ENCODE results near the gene LDLRAD4. TPM values are rescaled to one million over a fixed set of nuclear protein-coding genes. Genes with fewer than 3 reads are reported as not detected.
A peak's percentile ranks its signal among the peaks of the same experiment; 100 is the strongest.

The LDLRAD4 gene
- polyA plus RNA-seq, 1 of the 3 experiments (the other 2 are of a cell fraction), result 0.16 TPM

DNA sequence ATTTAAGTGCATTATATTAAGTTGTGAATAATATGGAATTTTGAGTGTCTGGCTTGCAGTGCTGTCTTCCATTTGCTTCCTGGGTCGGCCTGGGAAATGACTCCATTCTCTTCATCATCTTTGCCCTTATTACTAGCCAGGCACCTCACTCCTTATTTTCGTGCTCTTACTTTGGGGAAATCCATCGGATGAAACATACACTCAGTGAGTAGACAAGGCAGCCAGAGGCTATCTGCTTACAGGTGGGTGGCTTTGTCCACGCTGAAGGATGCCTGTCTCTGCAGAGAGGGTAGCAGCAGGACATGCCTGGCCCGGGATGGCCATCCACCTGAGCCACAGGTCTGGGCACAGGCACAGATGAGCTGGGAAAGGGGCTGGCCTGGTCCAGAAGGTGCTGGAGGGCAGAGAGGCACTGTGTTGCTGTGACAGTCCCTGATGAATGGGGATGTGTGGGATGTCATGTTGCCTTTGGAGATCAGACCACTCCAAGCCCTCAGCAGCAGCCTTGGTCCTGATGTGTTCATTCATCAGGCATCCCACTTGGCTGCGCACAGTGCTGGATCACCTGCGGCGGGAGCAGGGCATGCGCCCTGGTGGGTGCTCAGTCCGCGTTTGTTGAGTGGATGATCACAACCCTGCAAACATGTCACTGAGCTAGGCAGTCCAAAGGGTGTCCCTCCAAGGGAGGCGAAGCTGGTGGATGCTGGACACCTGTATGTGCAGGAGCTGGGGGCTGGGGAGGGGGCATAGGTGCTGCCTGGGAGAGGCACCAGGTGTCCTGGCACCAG lies 236.0 kb downstream of the LDLRAD4 start:
- no peaks in the 10 kb centered on the region for H3K36me3 ChIP-seq (replicated peaks in 1 of 2; ENCODE audit: control insufficient read depth in 1 of 2, insufficient read depth in 2 of 2, low read length in 1 of 2)
- no peaks in the 10 kb centered on the region for H3K9me3 ChIP-seq

DNA sequence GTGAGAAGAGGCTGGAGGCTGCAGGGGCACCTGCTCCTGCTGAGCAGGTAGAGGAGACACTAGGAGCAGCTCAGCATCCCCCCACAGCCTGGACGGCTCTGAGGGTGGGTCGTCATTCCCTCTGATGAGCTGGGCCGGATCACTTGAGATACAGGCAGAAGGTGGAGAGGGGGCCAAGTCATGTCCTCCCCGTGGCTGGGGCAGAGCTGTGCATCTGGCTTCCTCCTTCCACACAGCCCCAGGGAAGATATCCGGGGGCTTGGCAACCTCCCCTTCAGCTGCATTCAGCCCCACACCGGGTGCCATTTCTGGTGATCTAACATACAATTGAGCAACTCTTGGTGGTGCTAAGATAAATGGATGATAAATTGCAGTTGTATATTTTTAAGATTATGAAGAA lies 236.9 kb downstream of the LDLRAD4 start:
- H3K9me3 ChIP-seq, result no peaks in the 10 kb centered on the region
- no peaks in the 10 kb centered on the region for H4K20me1 ChIP-seq (ENCODE audit: insufficient read depth)
- no peaks in the 10 kb centered on the region for H3K27me3 ChIP-seq (ENCODE audit: insufficient read depth)
- no peaks in the 10 kb centered on the region for H3K79me2 ChIP-seq (ENCODE audit: insufficient read depth)
- H2AFZ ChIP-seq (ENCODE audit: low read depth), result no peak overlapping the region
- no peak overlapping the region for H3K27ac ChIP-seq (ENCODE audit: low read depth in 2 of 2, low read length in 1 of 2)
- peaks cover 11 to 44% of the 10 kb centered on the region in 2 experiments; a peak in 3 of 4 replicates for H3K4me1 ChIP-seq (ENCODE audit: control insufficient read depth in 1 of 2, insufficient read depth in 2 of 2, low read depth in 1 of 2, low read length in 1 of 2)
- no peak overlapping the region for H3K9ac ChIP-seq
- DNase-seq, result peak; percentile 41
- no peak overlapping the region for H3K4me2 ChIP-seq
- WGBS (ENCODE audit: low lambda C conversion rate), result 42% methylated on average over 2 of the region's 6 CpGs
- no peak overlapping the region for H3K4me3 ChIP-seq (ENCODE audit: low read depth in 2 of 2, low read length in 1 of 2)
- ChIA-PET CTCF (no interaction called here), POLR2A (no interaction called here)
- no peaks in the 10 kb centered on the region for H3K36me3 ChIP-seq (replicated peaks in 1 of 2; ENCODE audit: control insufficient read depth in 1 of 2, insufficient read depth in 2 of 2, low read length in 1 of 2)
- no peaks in the 10 kb centered on the region for H3F3A ChIP-seq (replicated peaks; ENCODE audit: insufficient read depth)
- H3K9me2 ChIP-seq, result no peaks in the 10 kb centered on the region
- no peak for TF ChIP-seq FOSL2 (IDR thresholded peaks at IDR 0.05; ENCODE audit: borderline replicate concordance, low read depth)
- no peak for TF ChIP-seq EZH2phosphoT487 (IDR thresholded peaks at IDR 0.05; ENCODE audit: borderline replicate concordance, low read depth)
- TF ChIP-seq POLR2AphosphoS5 (IDR thresholded peaks at IDR 0.05; ENCODE audit: low read depth, low read length), result no peak
- TF ChIP-seq ELF1 (IDR thresholded peaks at IDR 0.05), result no peak
- no peak for TF ChIP-seq RFX5 (IDR thresholded peaks at IDR 0.05; ENCODE audit: low read length)
- TF ChIP-seq CTCF (IDR thresholded peaks at IDR 0.05), result no peak
- TF ChIP-seq GABPA (IDR thresholded peaks at IDR 0.05; ENCODE audit: low read depth), result no peak
- TF ChIP-seq TCF12 (IDR thresholded peaks at IDR 0.05), result no peak
- TF ChIP-seq, protein P1, sequence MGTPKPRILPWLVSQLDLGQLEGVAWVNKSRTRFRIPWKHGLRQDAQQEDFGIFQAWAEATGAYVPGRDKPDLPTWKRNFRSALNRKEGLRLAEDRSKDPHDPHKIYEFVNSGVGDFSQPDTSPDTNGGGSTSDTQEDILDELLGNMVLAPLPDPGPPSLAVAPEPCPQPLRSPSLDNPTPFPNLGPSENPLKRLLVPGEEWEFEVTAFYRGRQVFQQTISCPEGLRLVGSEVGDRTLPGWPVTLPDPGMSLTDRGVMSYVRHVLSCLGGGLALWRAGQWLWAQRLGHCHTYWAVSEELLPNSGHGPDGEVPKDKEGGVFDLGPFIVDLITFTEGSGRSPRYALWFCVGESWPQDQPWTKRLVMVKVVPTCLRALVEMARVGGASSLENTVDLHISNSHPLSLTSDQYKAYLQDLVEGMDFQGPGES (IDR thresholded peaks at IDR 0.05; ENCODE audit: low read depth, low read length), result no peak

More for the DNA sequence above, 236.0 kb downstream of the LDLRAD4 start:
- Histone ChIP-seq H3F3A (replicated peaks; ENCODE audit: insufficient read depth) (no peaks in the 10 kb centered on the region), H4K20me1 (ENCODE audit: insufficient read depth) (no peaks in the 10 kb centered on the region), H3K79me2 (ENCODE audit: insufficient read depth) (no peaks in the 10 kb centered on the region), H3K9me2 (no peaks in the 10 kb centered on the region), H3K4me2 (no peak overlapping the region), H3K27ac (ENCODE audit: low read depth in 2 of 2, low read length in 1 of 2) (no peak overlapping the region), H2AFZ (ENCODE audit: low read depth) (no peak overlapping the region), H3K9ac (no peak overlapping the region), H3K27me3 (ENCODE audit: insufficient read depth) (no peaks in the 10 kb centered on the region), H3K4me3 (ENCODE audit: low read depth in 2 of 2, low read length in 1 of 2) (no peak overlapping the region), H3K4me1 (ENCODE audit: control insufficient read depth in 1 of 2, insufficient read depth in 2 of 2, low read depth in 1 of 2, low read length in 1 of 2) (peaks cover 11 to 50% of the 10 kb centered on the region in 2 experiments; a peak in 3 of 4 replicates)
- ChIA-PET POLR2A (no interaction called here), CTCF (no interaction called here)
- TF ChIP-seq ELF1 (IDR thresholded peaks at IDR 0.05) (no peak), SIN3A (IDR thresholded peaks at IDR 0.05; ENCODE audit: borderline replicate concordance, low read depth, low read length) (no peak), RCOR1 (IDR thresholded peaks at IDR 0.05; ENCODE audit: low read length) (no peak), GABPA (IDR thresholded peaks at IDR 0.05; ENCODE audit: low read depth) (no peak), ZBTB33 (IDR thresholded peaks at IDR 0.05; ENCODE audit: borderline replicate concordance, low read depth) (no peak), FOXJ3 (CRISPR knock-in tag; IDR thresholded peaks at IDR 0.05) (no peak), SMC3 (IDR thresholded peaks at IDR 0.05; ENCODE audit: low read depth, low read length) (no peak), MXI1 (IDR thresholded peaks at IDR 0.05; ENCODE audit: low read depth, low read length) (no peak)
- TF ChIP-seq, protein P2, sequence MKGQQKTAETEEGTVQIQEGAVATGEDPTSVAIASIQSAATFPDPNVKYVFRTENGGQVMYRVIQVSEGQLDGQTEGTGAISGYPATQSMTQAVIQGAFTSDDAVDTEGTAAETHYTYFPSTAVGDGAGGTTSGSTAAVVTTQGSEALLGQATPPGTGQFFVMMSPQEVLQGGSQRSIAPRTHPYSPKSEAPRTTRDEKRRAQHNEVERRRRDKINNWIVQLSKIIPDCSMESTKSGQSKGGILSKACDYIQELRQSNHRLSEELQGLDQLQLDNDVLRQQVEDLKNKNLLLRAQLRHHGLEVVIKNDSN (IDR thresholded peaks at IDR 0.05; ENCODE audit: borderline replicate concordance, low read depth), result no peak
- TF ChIP-seq, protein P1 (IDR thresholded peaks at IDR 0.05; ENCODE audit: low read depth, low read length), result no peak
- WGBS (ENCODE audit: low lambda C conversion rate), result 75% methylated on average over 5 of the region's 12 CpGs
- DNase-seq, result no peak

Measured in SK-N-SH (cell line).